Thoracic aorta (tissue), 2 donors: ENCODE results near the gene APOB. TPM values are rescaled to one million over a fixed set of nuclear protein-coding genes. Genes with fewer than 3 reads are reported as not detected.

Experiments
- ATAC-seq: fragments of 150-250 bp; one replicate; pipeline ENCODE4 v1.8.0; 2017; ENCODE audit warnings: low read depth; ENCODE audit not compliant: insufficient number of reproducible peaks, low FRiP score
- DNase-seq: peaks from one replicate; pipeline ENCODE4 v3.0.0-alpha.2; 2020; ENCODE audit warnings: low spot score
- H3K27ac ChIP-seq, 2 donors: fragments of 200-600 bp; sonication (generic); 1 replicate in 1 of 2; 2 replicates in 1 of 2; pipeline ENCODE4 v1.5.1; 2016; ENCODE audit warnings: mild to moderate bottlenecking in 2 of 2, moderate library complexity in 2 of 2
- H3K27me3 ChIP-seq: fragments of 200-600 bp; sonication (generic); replicated peaks from 2 replicates; pipeline ENCODE4 v1.6.0; 2016; ENCODE audit warnings: mild to moderate bottlenecking; ENCODE audit not compliant: insufficient read depth
- H3K36me3 ChIP-seq: fragments of 200-600 bp; sonication (generic); one replicate; pipeline ENCODE4 v1.5.1; 2016
- H3K4me1 ChIP-seq, 2 donors: fragments of 200-600 bp; sonication (generic); 1 replicate in 1 of 2; 2 replicates in 1 of 2; pipeline versions ENCODE4 v1.5.1 to v1.6.0; 2016; ENCODE audit warnings: low read depth in 2 of 2, mild to moderate bottlenecking in 1 of 2; ENCODE audit not compliant: control insufficient read depth in 1 of 2
- H3K4me3 ChIP-seq: fragments of 200-600 bp; sonication (generic); 2 replicates; pipeline ENCODE4 v1.5.1; 2016; ENCODE audit warnings: mild to moderate bottlenecking
- H3K9me3 ChIP-seq: fragments of 200-600 bp; sonication (generic); 2 replicates; pipeline ENCODE4 v1.5.1; 2016
- total RNA-seq, 2 donors: library from RNA; depleted of rRNA; stranded (reverse); fragments of >200 nt; gene quantifications; one replicate each; pipeline versions ENCODE4 v1.1.0 to v1.2.3, GENCODE V29; 2016
- TF ChIP-seq, protein P1 (sequence below): fragments of 200-600 bp; sonication (generic); IDR thresholded peaks from one replicate; pipeline ENCODE4 v1.5.1; 2019; ENCODE audit warnings: antibody characterized with exemption

Gene APOB
- total RNA-seq, 2 donors from 2014 or later = 4.7 to 6.1 TPM

DNA sequence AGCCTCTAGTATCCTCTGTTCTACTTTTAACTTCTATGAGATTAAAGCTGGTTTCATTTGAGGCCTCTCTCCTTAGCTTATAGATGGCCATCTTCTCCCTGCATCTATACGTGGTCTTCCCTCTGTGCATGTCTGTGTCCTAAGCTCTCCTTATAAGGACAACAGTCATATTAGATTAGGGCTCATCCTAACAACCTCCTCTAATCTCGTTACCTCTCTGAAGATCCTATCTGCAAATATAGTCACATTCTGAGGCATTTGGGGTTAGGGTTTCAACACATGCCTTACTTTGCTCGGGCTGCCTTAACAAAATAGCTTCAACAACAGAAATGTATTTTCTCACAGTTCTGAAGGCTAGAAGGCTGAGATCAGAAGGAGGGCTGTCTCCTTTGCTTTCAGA, 11.6 kb upstream of the APOB start:
- Histone ChIP-seq H3K9me3 (no peaks in the 10 kb centered on the region), H3K27me3 (no peaks in the 10 kb centered on the region), H3K4me3 (no peak overlapping the region), H3K27ac (no peak overlapping the region), H3K36me3 (no peaks in the 10 kb centered on the region), H3K4me1 (peaks cover 0 to 7% of the 10 kb centered on the region in 2 donors)
- ATAC-seq (no peak), DNase-seq (no peak)
- TF ChIP-seq, protein P1, sequence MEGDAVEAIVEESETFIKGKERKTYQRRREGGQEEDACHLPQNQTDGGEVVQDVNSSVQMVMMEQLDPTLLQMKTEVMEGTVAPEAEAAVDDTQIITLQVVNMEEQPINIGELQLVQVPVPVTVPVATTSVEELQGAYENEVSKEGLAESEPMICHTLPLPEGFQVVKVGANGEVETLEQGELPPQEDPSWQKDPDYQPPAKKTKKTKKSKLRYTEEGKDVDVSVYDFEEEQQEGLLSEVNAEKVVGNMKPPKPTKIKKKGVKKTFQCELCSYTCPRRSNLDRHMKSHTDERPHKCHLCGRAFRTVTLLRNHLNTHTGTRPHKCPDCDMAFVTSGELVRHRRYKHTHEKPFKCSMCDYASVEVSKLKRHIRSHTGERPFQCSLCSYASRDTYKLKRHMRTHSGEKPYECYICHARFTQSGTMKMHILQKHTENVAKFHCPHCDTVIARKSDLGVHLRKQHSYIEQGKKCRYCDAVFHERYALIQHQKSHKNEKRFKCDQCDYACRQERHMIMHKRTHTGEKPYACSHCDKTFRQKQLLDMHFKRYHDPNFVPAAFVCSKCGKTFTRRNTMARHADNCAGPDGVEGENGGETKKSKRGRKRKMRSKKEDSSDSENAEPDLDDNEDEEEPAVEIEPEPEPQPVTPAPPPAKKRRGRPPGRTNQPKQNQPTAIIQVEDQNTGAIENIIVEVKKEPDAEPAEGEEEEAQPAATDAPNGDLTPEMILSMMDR = no peak

DNA sequence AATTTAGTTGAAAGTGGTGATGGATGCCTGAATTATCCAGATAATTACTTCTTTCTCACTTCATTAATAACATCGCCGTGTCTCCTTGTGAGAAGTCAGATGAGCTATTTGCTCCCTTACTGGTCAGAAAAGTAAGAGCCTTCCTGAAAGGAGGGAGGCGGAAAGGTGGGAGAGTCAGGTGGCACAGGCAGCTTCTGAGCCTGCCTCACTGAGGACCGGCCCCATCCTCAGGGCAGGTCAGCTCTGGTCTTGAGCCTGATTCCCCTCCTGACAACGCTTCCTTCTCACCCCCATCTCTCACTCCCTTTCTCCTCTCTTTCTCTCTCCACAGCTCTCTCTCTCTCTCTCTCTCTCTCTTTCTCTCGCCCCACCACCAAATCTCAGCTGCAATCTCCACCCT, 10.1 kb upstream of the APOB start:
- TF ChIP-seq, protein P1 = no peak
- Histone ChIP-seq H3K36me3 (no peaks in the 10 kb centered on the region), H3K4me3 (no peak overlapping the region), H3K27ac (no peak overlapping the region), H3K4me1 (peaks cover 0 to 7% of the 10 kb centered on the region in 2 donors), H3K27me3 (no peaks in the 10 kb centered on the region), H3K9me3 (no peaks in the 10 kb centered on the region)
- no peak for ATAC-seq
- no peak for DNase-seq

- Histone ChIP-seq H3K36me3 (no peaks in the 10 kb centered on the region), H3K9me3 (no peaks in the 10 kb centered on the region), H3K4me1 (peaks cover 0 to 7% of the 10 kb centered on the region in 2 donors), H3K27ac (no peak overlapping the region), H3K4me3 (no peak overlapping the region), H3K27me3 (no peaks in the 10 kb centered on the region)
- no peak for DNase-seq
- TF ChIP-seq, protein P1 = no peak
- no peak for ATAC-seq
These were observed 8.2 kb upstream of the APOB start for GRCh38 chr2:21052044-21052443.

- TF ChIP-seq, protein P1 = no peak
- no peak overlapping the region for H3K27ac ChIP-seq
- no peaks in the 10 kb centered on the region for H3K9me3 ChIP-seq
- ATAC-seq (no peak), DNase-seq (no peak)
- H3K4me1 ChIP-seq = peaks cover 0 to 7% of the 10 kb centered on the region in 2 donors
- H3K4me3 ChIP-seq = no peak overlapping the region
- no peaks in the 10 kb centered on the region for H3K27me3 ChIP-seq
- H3K36me3 ChIP-seq = no peaks in the 10 kb centered on the region
These were observed 6.3 kb upstream of the APOB start for GRCh38 chr2:21050164-21050563.

- no peak for ATAC-seq
- no peak for DNase-seq
These were observed 3.5 kb upstream of the APOB start for GRCh38 chr2:21047141-21048009.

More at GRCh38 chr2:21047141-21048009, 3.5 kb upstream of the APOB start:
- Histone ChIP-seq H3K27me3 (no peaks in the 10 kb centered on the region), H3K4me3 (no peak overlapping the region), H3K27ac (no peak overlapping the region), H3K36me3 (no peaks in the 10 kb centered on the region), H3K9me3 (no peaks in the 10 kb centered on the region), H3K4me1 (peaks cover 3 to 26% of the 10 kb centered on the region in 2 donors)
- TF ChIP-seq, protein P1 = no peak
